ENCODE measurements around the gene NMRK2. TPM values are rescaled to one million over a fixed set of nuclear protein-coding genes. Genes with fewer than 3 reads are reported as not detected.
"Not testable (repeated sequence)": the region's sequence is repeated elsewhere in the genome, so short reads cannot be mapped to it uniquely, and the experiment has no call there.

Gene NMRK2
- total and polyA plus RNA-seq, 4 donors, result 0.18 to 5.5 (median 2.4) TPM; not detected in 1

DNA sequence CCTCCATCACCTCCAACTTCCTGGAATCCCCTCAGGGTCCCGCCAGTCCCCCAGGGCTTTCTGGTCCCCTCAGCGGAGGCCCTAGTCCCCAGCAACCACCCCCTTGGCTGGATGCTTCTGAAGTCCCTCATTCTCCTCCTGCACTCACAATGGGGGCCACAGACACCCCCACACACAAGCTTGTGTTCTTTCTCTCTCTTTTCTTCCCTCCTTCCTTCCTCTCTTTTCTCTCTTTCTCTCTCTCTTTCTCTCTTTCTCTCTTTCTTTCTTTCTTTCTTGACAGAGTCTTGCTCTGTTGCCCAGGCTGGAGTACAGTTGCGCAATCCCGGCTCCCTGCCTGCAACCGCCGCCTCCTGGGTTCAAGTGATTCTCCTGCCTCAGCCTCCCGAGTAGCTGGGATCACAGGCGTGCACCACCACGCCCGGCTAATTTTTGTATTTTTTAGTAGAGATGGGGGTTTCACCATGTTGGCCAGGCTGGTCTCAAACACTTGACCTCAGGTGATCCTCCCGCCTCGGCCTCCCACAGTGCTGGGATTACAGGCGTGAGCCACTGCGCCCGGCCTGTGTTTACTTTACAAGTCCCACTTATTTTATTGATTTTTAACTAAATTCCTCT is 14.6 kb downstream of the NMRK2 start:
- H3K36me3 ChIP-seq (ENCODE audit: control insufficient read depth in 1 of 2, insufficient read depth in 2 of 2, low read length in 1 of 2); H3K4me3 ChIP-seq (ENCODE audit: low read length in 2 of 2); H3K9me3 ChIP-seq (ENCODE audit: control insufficient read depth, low read length); ATAC-seq (ENCODE audit: low FRiP score); H3K27me3 ChIP-seq (ENCODE audit: control insufficient read depth in 1 of 2, insufficient read depth in 2 of 2, low read length in 1 of 2); intact Hi-C loops (cut with DNase I); DNase-seq; H3K4me1 ChIP-seq (ENCODE audit: control insufficient read depth in 1 of 2, insufficient read depth in 2 of 2, low read length in 2 of 2); H3K27ac ChIP-seq (ENCODE audit: low read depth in 1 of 2, low read length in 2 of 2): not testable (repeated sequence)
- 90 to 92% methylated on average over 15 of the region's 15 CpGs for WGBS, 2 donors

- Histone ChIP-seq H3K36me3 (ENCODE audit: control insufficient read depth in 1 of 2, insufficient read depth in 2 of 2, low read length in 1 of 2) (no peaks in the 10 kb centered on the region), H3K9me3 (ENCODE audit: control insufficient read depth, low read length) (no peaks in the 10 kb centered on the region), H3K4me3 (ENCODE audit: low read length in 2 of 2) (no peak overlapping the region), H3K27me3 (ENCODE audit: control insufficient read depth in 1 of 2, insufficient read depth in 2 of 2, low read length in 1 of 2) (no peaks in the 10 kb centered on the region), H3K27ac (ENCODE audit: low read depth in 1 of 2, low read length in 2 of 2) (no peak overlapping the region), H3K4me1 (ENCODE audit: control insufficient read depth in 1 of 2, insufficient read depth in 2 of 2, low read length in 2 of 2) (no peaks in the 10 kb centered on the region)
- DNase-seq (no peak), ATAC-seq (ENCODE audit: low FRiP score) (no peak)
- WGBS, 2 donors, result 74 to 76% methylated on average over 11 of the region's 11 CpGs
- intact Hi-C loops (cut with DNase I), result no loop called here
Measured at GRCh38 chr19:3949294-3949693, 16.4 kb downstream of the NMRK2 start.

- Histone ChIP-seq H3K9me3 (ENCODE audit: control insufficient read depth, low read length) (no peaks in the 10 kb centered on the region), H3K27me3 (ENCODE audit: control insufficient read depth in 1 of 2, insufficient read depth in 2 of 2, low read length in 1 of 2) (no peaks in the 10 kb centered on the region), H3K36me3 (ENCODE audit: control insufficient read depth in 1 of 2, insufficient read depth in 2 of 2, low read length in 1 of 2) (no peaks in the 10 kb centered on the region), H3K27ac (ENCODE audit: low read depth in 1 of 2, low read length in 2 of 2) (peak overlapping the region in 1 of 2 donors; percentile 18), H3K4me1 (ENCODE audit: control insufficient read depth in 1 of 2, insufficient read depth in 2 of 2, low read length in 2 of 2) (no peaks in the 10 kb centered on the region), H3K4me3 (ENCODE audit: low read length in 2 of 2) (no peak overlapping the region)
- ATAC-seq (ENCODE audit: low FRiP score), result no peak
- 64 to 66% methylated on average over 19 to 20 of the region's 20 CpGs for WGBS, 2 donors
- intact Hi-C loops (cut with DNase I), result no loop called here
- no peak for DNase-seq
Measured at GRCh38 chr19:3949997-3950859, 17.4 kb downstream of the NMRK2 start.

- Histone ChIP-seq H3K4me3 (ENCODE audit: low read length in 2 of 2) (no peak overlapping the region), H3K27me3 (ENCODE audit: control insufficient read depth in 1 of 2, insufficient read depth in 2 of 2, low read length in 1 of 2) (no peaks in the 10 kb centered on the region), H3K36me3 (ENCODE audit: control insufficient read depth in 1 of 2, insufficient read depth in 2 of 2, low read length in 1 of 2) (no peaks in the 10 kb centered on the region), H3K27ac (ENCODE audit: low read depth in 1 of 2, low read length in 2 of 2) (peak overlapping the region; percentile 31 to 73), H3K9me3 (ENCODE audit: control insufficient read depth, low read length) (no peaks in the 10 kb centered on the region), H3K4me1 (ENCODE audit: control insufficient read depth in 1 of 2, insufficient read depth in 2 of 2, low read length in 2 of 2) (no peaks in the 10 kb centered on the region)
- intact Hi-C loops (cut with DNase I), result no loop called here
- ATAC-seq (ENCODE audit: low FRiP score), result peak; percentile 82
- WGBS, 2 donors, result 19% methylated on average over 32 to 41 of the region's 41 CpGs
- peak; percentile 68 to 87 for DNase-seq
Measured at GRCh38 chr19:3950871-3951861, 18.3 kb downstream of the NMRK2 start.

DNA sequence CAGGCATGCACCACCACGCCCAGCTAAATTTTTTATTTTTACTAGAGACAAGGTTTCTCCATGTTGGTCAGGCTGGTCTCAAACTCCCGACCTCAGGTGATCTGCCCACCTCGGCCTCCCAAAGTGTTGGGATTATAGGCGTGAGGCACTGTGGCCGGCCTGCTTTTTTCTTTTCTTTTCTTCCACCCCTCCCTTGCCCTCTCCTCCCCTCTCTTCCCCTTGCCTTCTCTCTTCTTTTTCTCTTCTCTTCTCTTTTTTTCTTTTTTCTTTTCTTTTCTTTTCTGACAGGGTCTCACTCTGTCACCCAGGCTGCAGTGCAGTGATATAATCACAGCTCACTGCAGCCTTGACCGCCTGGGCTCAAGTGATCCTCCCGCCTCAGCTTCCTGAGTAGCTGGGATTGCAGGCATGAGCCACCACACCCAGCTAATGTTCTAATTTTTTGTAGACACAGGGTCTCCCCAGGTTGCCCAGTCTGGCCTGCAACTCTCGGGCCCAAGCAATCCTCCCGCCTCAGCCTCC is 19.9 kb downstream of the NMRK2 start:
- ATAC-seq (ENCODE audit: low FRiP score); H3K4me3 ChIP-seq (ENCODE audit: low read length in 2 of 2); H3K27me3 ChIP-seq (ENCODE audit: control insufficient read depth in 1 of 2, insufficient read depth in 2 of 2, low read length in 1 of 2); H3K27ac ChIP-seq (ENCODE audit: low read depth in 1 of 2, low read length in 2 of 2); intact Hi-C loops (cut with DNase I); H3K4me1 ChIP-seq (ENCODE audit: control insufficient read depth in 1 of 2, insufficient read depth in 2 of 2, low read length in 2 of 2); H3K36me3 ChIP-seq (ENCODE audit: control insufficient read depth in 1 of 2, insufficient read depth in 2 of 2, low read length in 1 of 2); H3K9me3 ChIP-seq (ENCODE audit: control insufficient read depth, low read length); DNase-seq: not testable (repeated sequence)
- 90 to 93% methylated on average over 9 of the region's 9 CpGs for WGBS, 2 donors

GRCh38 chr19:3954107-3954506 is 21.2 kb downstream of the NMRK2 start:
- intact Hi-C loops (cut with DNase I), result no loop called here
- H3K27ac ChIP-seq (ENCODE audit: low read depth in 1 of 2, low read length in 2 of 2), result no peak overlapping the region
- peaks cover 0 to 3% of the 10 kb centered on the region in 2 donors for H3K36me3 ChIP-seq (ENCODE audit: control insufficient read depth in 1 of 2, insufficient read depth in 2 of 2, low read length in 1 of 2)
- WGBS, 2 donors, result 82 to 84% methylated on average over 12 of the region's 12 CpGs
- DNase-seq (no peak), ATAC-seq (ENCODE audit: low FRiP score) (no peak)
- no peaks in the 10 kb centered on the region for H3K4me1 ChIP-seq (ENCODE audit: control insufficient read depth in 1 of 2, insufficient read depth in 2 of 2, low read length in 2 of 2)
- no peak overlapping the region for H3K4me3 ChIP-seq (ENCODE audit: low read length in 2 of 2)
- H3K27me3 ChIP-seq (ENCODE audit: control insufficient read depth in 1 of 2, insufficient read depth in 2 of 2, low read length in 1 of 2), result no peaks in the 10 kb centered on the region
- no peaks in the 10 kb centered on the region for H3K9me3 ChIP-seq (ENCODE audit: control insufficient read depth, low read length)

- peaks cover 3 to 11% of the 10 kb centered on the region in 2 donors for H3K36me3 ChIP-seq (ENCODE audit: control insufficient read depth in 1 of 2, insufficient read depth in 2 of 2, low read length in 1 of 2)
- H3K9me3 ChIP-seq (ENCODE audit: control insufficient read depth, low read length); H3K27me3 ChIP-seq (ENCODE audit: control insufficient read depth in 1 of 2, insufficient read depth in 2 of 2, low read length in 1 of 2); H3K4me1 ChIP-seq (ENCODE audit: control insufficient read depth in 1 of 2, insufficient read depth in 2 of 2, low read length in 2 of 2); H3K4me3 ChIP-seq (ENCODE audit: low read length in 2 of 2); H3K27ac ChIP-seq (ENCODE audit: low read depth in 1 of 2, low read length in 2 of 2); ATAC-seq (ENCODE audit: low FRiP score); intact Hi-C loops (cut with DNase I); DNase-seq: not testable (repeated sequence)
- 81 to 82% methylated on average over 13 of the region's 13 CpGs for WGBS, 2 donors
Measured at GRCh38 chr19:3955276-3955675, 22.4 kb downstream of the NMRK2 start.

- DNase-seq (no peak), ATAC-seq (ENCODE audit: low FRiP score) (no peak)
- 78 to 87% methylated on average over 10 of the region's 10 CpGs for WGBS, 2 donors
- no peaks in the 10 kb centered on the region for H3K9me3 ChIP-seq (ENCODE audit: control insufficient read depth, low read length)
- H3K4me3 ChIP-seq (ENCODE audit: low read length in 2 of 2), result no peak overlapping the region
- H3K27ac ChIP-seq (ENCODE audit: low read depth in 1 of 2, low read length in 2 of 2), result no peak overlapping the region
- intact Hi-C loops (cut with DNase I), result no loop called here
- H3K36me3 ChIP-seq (ENCODE audit: control insufficient read depth in 1 of 2, insufficient read depth in 2 of 2, low read length in 1 of 2), result peaks cover 3 to 11% of the 10 kb centered on the region in 2 donors
- H3K4me1 ChIP-seq (ENCODE audit: control insufficient read depth in 1 of 2, insufficient read depth in 2 of 2, low read length in 2 of 2), result no peaks in the 10 kb centered on the region
- H3K27me3 ChIP-seq (ENCODE audit: control insufficient read depth in 1 of 2, insufficient read depth in 2 of 2, low read length in 1 of 2), result no peaks in the 10 kb centered on the region
Measured at GRCh38 chr19:3955688-3956087, 22.8 kb downstream of the NMRK2 start.

Data from aorta (tissue), 5 donors.